SK-N-SH (cell line): ENCODE data around the gene CREBZF. TPM values are rescaled to one million over a fixed set of nuclear protein-coding genes. Genes with fewer than 3 reads are reported as not detected.

ENCODE experiments used
- CTCF ChIA-PET: fragments of 300-600, 350-600 bp; formaldehyde crosslinking; extraction: SDS; loops from one replicate; lab custom pipeline; 2021; lab: Yijun Ruan, JAX
- POLR2A ChIA-PET: fragments of 350-600 bp; sonication (Branson Sonifier 250); formaldehyde crosslinking; extraction: SDS; loops from one replicate; lab custom pipeline; 2020; ENCODE audit warnings: antibody characterized with exemption, inconsistent platforms; lab: Yijun Ruan, JAX
- DNase-seq: peaks from one replicate; pipeline ENCODE4 v3.0.0; 2012
- H2AFZ ChIP-seq: fragments of 200-600 bp; sonication (generic); 2 replicates; pipeline ENCODE4 v1.8.1; 2016; ENCODE audit warnings: antibody characterized with exemption, mild to moderate bottlenecking, low read depth
- H3F3A ChIP-seq: fragments of 200-600 bp; sonication (generic); replicated peaks from 2 replicates; pipeline ENCODE3; 2016; ENCODE audit warnings: antibody characterized with exemption, mild to moderate bottlenecking; ENCODE audit not compliant: insufficient read depth
- H3K27ac ChIP-seq, 2 experiments: fragments of 200-500 bp in 1 of 2; fragments of 200-600 bp in 1 of 2; sonication (Bioruptor generic) in 1 of 2; sonication (generic), shearing (Covaris generic) in 1 of 2; 2 replicates each; pipeline versions ENCODE4 v1.5.1 to v1.6.1; 2014 to 2016; ENCODE audit warnings: low read depth in 2 of 2, inconsistent platforms in 1 of 2, low read length in 1 of 2, mild to moderate bottlenecking in 1 of 2, mixed read lengths in 1 of 2
- H3K27me3 ChIP-seq: fragments of 200-600 bp; sonication (generic), shearing (Covaris generic); 2 replicates; pipeline ENCODE4 v1.6.1; 2016; ENCODE audit warnings: mixed run types; ENCODE audit not compliant: insufficient read depth
- H3K36me3 ChIP-seq, 2 experiments: fragments of 200-500 bp in 1 of 2; fragments of 200-600 bp in 1 of 2; sonication (Bioruptor generic) in 1 of 2; sonication (generic) in 1 of 2; replicated peaks in 1 of 2; 2 replicates each; pipeline versions ENCODE3 to v1.5.1; 2014 to 2016; ENCODE audit warnings: low read length in 1 of 2, mild to moderate bottlenecking in 1 of 2; ENCODE audit not compliant: insufficient read depth in 2 of 2, control insufficient read depth in 1 of 2
- H3K4me1 ChIP-seq, 2 experiments: fragments of 200-500 bp in 1 of 2; fragments of 200-600 bp in 1 of 2; sonication (Bioruptor generic) in 1 of 2; sonication (generic), shearing (Covaris generic) in 1 of 2; 2 replicates each; pipeline versions ENCODE4 v1.5.1 to v1.6.1; 2014 to 2016; ENCODE audit warnings: low read depth in 1 of 2, low read length in 1 of 2, mixed run types in 1 of 2; ENCODE audit not compliant: insufficient read depth in 2 of 2, control insufficient read depth in 1 of 2
- H3K4me2 ChIP-seq: fragments of 200-600 bp; sonication (generic), shearing (Covaris generic); 2 replicates; pipeline ENCODE4 v1.6.1; 2017; ENCODE audit warnings: mixed run types
- H3K4me3 ChIP-seq, 2 experiments: fragments of 200-500 bp in 1 of 2; fragments of 200-600 bp in 1 of 2; sonication (Bioruptor generic) in 1 of 2; sonication (generic), shearing (Covaris generic) in 1 of 2; 2 replicates each; pipeline versions ENCODE4 v1.5.1 to v1.8.1; 2014 to 2016; ENCODE audit warnings: low read depth in 2 of 2, inconsistent platforms in 1 of 2, low read length in 1 of 2, mild to moderate bottlenecking in 1 of 2, mixed read lengths in 1 of 2, moderate library complexity in 1 of 2
- H3K79me2 ChIP-seq: fragments of 200-600 bp; sonication (generic); 2 replicates; pipeline ENCODE4 v1.8.1; 2017; ENCODE audit warnings: mild to moderate bottlenecking; ENCODE audit not compliant: insufficient read depth
- H3K9ac ChIP-seq: fragments of 200-600 bp; sonication (generic); 2 replicates; pipeline ENCODE4 v1.6.1; 2017; ENCODE audit warnings: mixed run types
- H3K9me2 ChIP-seq: fragments of 200-600 bp; sonication (generic); 2 replicates; pipeline ENCODE4 v1.6.1; 2017; ENCODE audit warnings: mixed run types
- H3K9me3 ChIP-seq: fragments of 200-600 bp; sonication (generic); 2 replicates; pipeline ENCODE4 v1.6.1; 2017; ENCODE audit warnings: mixed run types, mild to moderate bottlenecking, moderate library complexity
- H4K20me1 ChIP-seq: fragments of 200-600 bp; sonication (generic); 2 replicates; pipeline ENCODE4 v1.6.1; 2017; ENCODE audit warnings: mild to moderate bottlenecking, mixed run types; ENCODE audit not compliant: insufficient read depth
- ELF1 ChIP-seq: IDR thresholded peaks from 2 replicates; pipeline ENCODE4 v1.4.0; 2012
- EP300 ChIP-seq, 2 experiments: IDR thresholded peaks; 2 replicates each; pipeline versions ENCODE4 v1.4.0 to v1.6.1; 2012; ENCODE audit warnings: borderline replicate concordance in 1 of 2, low read depth in 1 of 2, low read length in 1 of 2
- EZH2phosphoT487 ChIP-seq: fragments of 200-600 bp; sonication (generic); IDR thresholded peaks from 2 replicates; pipeline ENCODE4 v1.6.1; 2017; ENCODE audit warnings: low read depth, mixed run types, mild to moderate bottlenecking, antibody characterized with exemption, moderate library complexity, borderline replicate concordance
- FOXJ3 ChIP-seq: sonication (generic); formaldehyde crosslinking; IDR thresholded peaks from 2 replicates; pipeline ENCODE4 v1.5.1; 2020; ENCODE audit warnings: mild to moderate bottlenecking, missing genetic modification reagents
- GABPA ChIP-seq: IDR thresholded peaks from 2 replicates; pipeline ENCODE4 v1.4.0; 2012; ENCODE audit warnings: low read depth, mild to moderate bottlenecking
- GATA2 ChIP-seq: sonication (generic); formaldehyde crosslinking; IDR thresholded peaks from 2 replicates; pipeline ENCODE4 v1.5.0; 2020; ENCODE audit warnings: mild to moderate bottlenecking, missing genetic modification reagents
- JUND ChIP-seq: IDR thresholded peaks from 2 replicates; pipeline ENCODE4 v1.4.0; 2012
- MAX ChIP-seq: IDR thresholded peaks from 2 replicates; pipeline ENCODE4 v1.4.0; 2012; ENCODE audit warnings: low read depth
- MEF2A ChIP-seq: IDR thresholded peaks from 2 replicates; pipeline ENCODE4 v1.4.0; 2012; ENCODE audit warnings: low read depth, borderline replicate concordance
- MXI1 ChIP-seq: IDR thresholded peaks from 2 replicates; pipeline ENCODE4 v1.6.1; 2012; ENCODE audit warnings: mild to moderate bottlenecking, low read depth, low read length, improper control_type of control experiment
- NFIC ChIP-seq: IDR thresholded peaks from 2 replicates; pipeline ENCODE4 v1.4.0; 2012; ENCODE audit warnings: borderline replicate concordance
- PBX3 ChIP-seq: IDR thresholded peaks from 2 replicates; pipeline ENCODE4; 2012
- POLR2AphosphoS5 ChIP-seq: IDR thresholded peaks from 2 replicates; pipeline ENCODE4 v1.6.1; 2012; ENCODE audit warnings: low read depth, low read length
- RCOR1 ChIP-seq: fragments of 150-350 bp; IDR thresholded peaks from 2 replicates; pipeline ENCODE4 v1.6.1; 2017; ENCODE audit warnings: antibody characterized with exemption, low read length
- REST ChIP-seq: IDR thresholded peaks from 2 replicates; pipeline ENCODE4 v1.6.1; 2012; ENCODE audit warnings: mild to moderate bottlenecking, low read depth, low read length, moderate library complexity
- RFX5 ChIP-seq: IDR thresholded peaks from 2 replicates; pipeline ENCODE4 v1.6.1; 2012; ENCODE audit warnings: mild to moderate bottlenecking, improper control_type of control experiment, low read length
- SIN3A ChIP-seq: IDR thresholded peaks from 2 replicates; pipeline ENCODE4 v1.6.1; 2012; ENCODE audit warnings: low read depth, mild to moderate bottlenecking, low read length, moderate library complexity, borderline replicate concordance
- TAF1 ChIP-seq: IDR thresholded peaks from 2 replicates; pipeline ENCODE4 v1.6.1; 2012; ENCODE audit warnings: low read depth, mild to moderate bottlenecking, low read length, moderate library complexity, borderline replicate concordance
- TCF12 ChIP-seq: IDR thresholded peaks from 2 replicates; pipeline ENCODE4 v1.4.0; 2012
- USF1 ChIP-seq: IDR thresholded peaks from 2 replicates; pipeline ENCODE4 v1.4.0; 2012; ENCODE audit warnings: low read depth, borderline replicate concordance
- USF2 ChIP-seq: fragments of 150-350 bp; IDR thresholded peaks from 2 replicates; pipeline ENCODE4 v1.6.1; 2017; ENCODE audit warnings: antibody characterized with exemption, low read length, low read depth, borderline replicate concordance
- YY1 ChIP-seq: IDR thresholded peaks from 2 replicates; pipeline ENCODE4 v1.4.0; 2012; ENCODE audit warnings: low read depth, mild to moderate bottlenecking
- ZBTB33 ChIP-seq: IDR thresholded peaks from 2 replicates; pipeline ENCODE4 v1.4.0; 2012; ENCODE audit warnings: low read depth, borderline replicate concordance
- WGBS: methylation state at CpG from one replicate; pipeline ENCODE4 v1.1.6; 2017; ENCODE audit warnings: low lambda C conversion rate; 5-methylcytosine and 5-hydroxymethylcytosine counted together
- polyA plus RNA-seq, 3 experiments: library from polyadenylated mRNA; depleted of rRNA; stranded (reverse); fragments of >200 nt; gene quantifications; 2 replicates each; pipeline ENCODE4 v1.2.3, GENCODE V29; 2012

The CREBZF gene
- polyA plus RNA-seq, 1 of the 3 experiments (the other 2 are of a cell fraction), result 50.5 TPM

GRCh38 chr11:85627998-85628770 is 36.7 kb downstream of the CREBZF start, which contains the start of gene TMEM126B:
TSS of gene TMEM126B (plus strand) at chr11:85628593. CDS start at chr11:85628608, 15 bp downstream.
- H3K4me3 ChIP-seq, result peak within 1 kb of the TSS; percentile 72 to 87
- no peaks in the 10 kb centered on the region for H3F3A ChIP-seq
- ChIA-PET POLR2A (interaction anchor here (0.7 to 2.0 kb wide), 4 partner anchors 19 to 36 kb away, joined by 3 to 16 read pairs (median 10); partner anchors contain the start of genes CREBZF and TMEM126A), CTCF (interaction anchor here (1.0 to 1.8 kb wide), 3 partner anchors 32 to 227 kb away, joined by 3 to 4 read pairs (median 3); partner anchors contain the start of gene CCDC83)
- WGBS, result under 1% methylated on average over 37 of the region's 41 CpGs
- peak within 1 kb of the TSS; percentile 68 to 84 for H3K27ac ChIP-seq
- no peaks in the 10 kb centered on the region for H3K27me3 ChIP-seq
- H3K9me2 ChIP-seq, result no peaks in the 10 kb centered on the region
- peaks cover 10 to 11% of the 10 kb centered on the region in 2 experiments for H3K36me3 ChIP-seq
- peaks cover 0 to 3% of the 10 kb centered on the region in 2 experiments; a peak in 3 of 4 replicates for H3K4me1 ChIP-seq
- H4K20me1 ChIP-seq, result no peaks in the 10 kb centered on the region
- H3K79me2 ChIP-seq, result peaks cover 44% of the 10 kb centered on the region
- H2AFZ ChIP-seq, result peak within 1 kb of the TSS; percentile 78
- TF ChIP-seq TAF1, result peak; percentile 60
- 0 out of 2 replicates have a peak, but pooled peaks have one; percentile 28 for TF ChIP-seq REST
- TF ChIP-seq TCF12, result no peak; the same call in 1 of the 2 replicates
- peak; percentile 73 for TF ChIP-seq USF2
- TF ChIP-seq RFX5, result no peak
- TF ChIP-seq GABPA, result peak; percentile 48
- TF ChIP-seq EZH2phosphoT487, result no peak
- peak; percentile 54; the same call in 1 of the 2 replicates for TF ChIP-seq ELF1
- peak; percentile 94 for TF ChIP-seq PBX3
- TF ChIP-seq MAX, result peak; percentile 72
- TF ChIP-seq ZBTB33, result no peak
- TF ChIP-seq YY1, result peak; percentile 91
- peak; percentile 64; the same call in 1 of the 2 replicates for TF ChIP-seq NFIC
- peak; percentile 92 for TF ChIP-seq USF1
- peak; percentile 44; the same call in 1 of the 2 replicates for TF ChIP-seq RCOR1
- TF ChIP-seq MXI1, result peak; percentile 62
- no peak for TF ChIP-seq MEF2A
- TF ChIP-seq GATA2 (CRISPR knock-in tag), result no peak
- peak; percentile 96 for TF ChIP-seq POLR2AphosphoS5
- TF ChIP-seq JUND, result no peak
- no peak; a peak in 1 of 4 replicates for TF ChIP-seq EP300 (IDR thresholded peaks at IDR 0.05; ENCODE audit: borderline replicate concordance in 1 of 2, low read depth in 1 of 2, low read length in 1 of 2)
- no peak for TF ChIP-seq FOXJ3 (CRISPR knock-in tag)
- TF ChIP-seq SIN3A, result peak; percentile 37; the same call in 1 of the 2 replicates
- no peaks in the 10 kb centered on the region for H3K9me3 ChIP-seq
- peak; percentile 84 for DNase-seq
- H3K9ac ChIP-seq, result peak within 1 kb of the TSS; percentile 67
- peak within 1 kb of the TSS; percentile 82 for H3K4me2 ChIP-seq
